GDM1 (cell line): ENCODE results near the gene RNMT.
"Not testable (repeated sequence)": the region's sequence is repeated elsewhere in the genome, so short reads cannot be mapped to it uniquely, and the experiment has no call there.

Experiments
- DNase-seq: peaks from one replicate; lab custom pipeline; 2025; lab: John Stamatoyannopoulos, UW

Gene RNMT

GRCh38 chr18:13735681-13736080 is 9.2 kb downstream of the RNMT start:
- DNase-seq, result no peak

GRCh38 chr18:13745696-13746095 is 19.2 kb downstream of the RNMT start:
- DNase-seq, result no peak

GRCh38 chr18:13746633-13747032 is 20.2 kb downstream of the RNMT start:
- DNase-seq, result no peak

GRCh38 chr18:13751599-13751998 is 25.1 kb downstream of the RNMT start:
- DNase-seq, result not testable (repeated sequence)

- DNase-seq, result no peak
Measured at GRCh38 chr18:13756261-13756660, 29.8 kb downstream of the RNMT start.

- no peak for DNase-seq
Measured at GRCh38 chr18:13756671-13757070, 30.2 kb downstream of the RNMT start.

- no peak for DNase-seq
Measured at GRCh38 chr18:13758622-13759021, 32.1 kb downstream of the RNMT start.

GRCh38 chr18:13760047-13760446 is 33.6 kb downstream of the RNMT start:
- no peak for DNase-seq

GRCh38 chr18:13762690-13763439 is 36.4 kb downstream of the RNMT start:
- no peak for DNase-seq

- no peak for DNase-seq
Measured at GRCh38 chr18:13775058-13775457, 48.6 kb downstream of the RNMT start.

GRCh38 chr18:13791181-13791580 is 64.7 kb downstream of the RNMT start:
- DNase-seq, result no peak

- no peak for DNase-seq
Measured at GRCh38 chr18:13793819-13794218, 67.3 kb downstream of the RNMT start.

- DNase-seq, result no peak
Measured at GRCh38 chr18:13796515-13796914, 70.0 kb downstream of the RNMT start.

- DNase-seq, result no peak
Measured at GRCh38 chr18:13797157-13797611, 70.7 kb downstream of the RNMT start.

GRCh38 chr18:13799396-13799795 is 72.9 kb downstream of the RNMT start:
- no peak for DNase-seq

GRCh38 chr18:13800505-13801259 is 74.2 kb downstream of the RNMT start:
- DNase-seq, result no peak

GRCh38 chr18:13801260-13801601 is 74.8 kb downstream of the RNMT start:
- no peak for DNase-seq

GRCh38 chr18:13804305-13804704 is 77.8 kb downstream of the RNMT start:
- DNase-seq, result no peak

- DNase-seq, result no peak
Measured at GRCh38 chr18:13808294-13809042, 82.0 kb downstream of the RNMT start.

- DNase-seq, result no peak
Measured at GRCh38 chr18:13809043-13809430, 82.6 kb downstream of the RNMT start.

GRCh38 chr18:13809531-13810255 is 83.2 kb downstream of the RNMT start:
- no peak for DNase-seq

GRCh38 chr18:13810950-13811485 is 84.5 kb downstream of the RNMT start:
- no peak for DNase-seq
